ENCODE data around the gene NGFR.

Gene NGFR

GRCh38 chr17:49528966-49529365 is 33.9 kb downstream of the NGFR start:
- no peak for DNase-seq (ENCODE audit: low read depth)
- no peak overlapping the region for H3K4me3 ChIP-seq (ENCODE audit: low read length)
- no peak for TF ChIP-seq CTCF (conservative IDR thresholded peaks at IDR 0.05; ENCODE audit: low read depth, low read length)

- TF ChIP-seq CTCF (conservative IDR thresholded peaks at IDR 0.05; ENCODE audit: low read depth, low read length): no peak
- DNase-seq (ENCODE audit: low read depth): no peak
- no peak overlapping the region for H3K4me3 ChIP-seq (ENCODE audit: low read length)
Measured at GRCh38 chr17:49530118-49530517, 35.0 kb downstream of the NGFR start.

GRCh38 chr17:49543860-49544259 is 48.8 kb downstream of the NGFR start:
- H3K4me3 ChIP-seq (ENCODE audit: low read length): no peak overlapping the region
- no peak for DNase-seq (ENCODE audit: low read depth)

GRCh38 chr17:49545007-49545660 is 50.0 kb downstream of the NGFR start:
- TF ChIP-seq CTCF (conservative IDR thresholded peaks at IDR 0.05; ENCODE audit: low read depth, low read length): no peak
- DNase-seq (ENCODE audit: low read depth): no peak
- H3K4me3 ChIP-seq (ENCODE audit: low read length): no peak overlapping the region

More at GRCh38 chr17:49543860-49544259, 48.8 kb downstream of the NGFR start:
- no peak for TF ChIP-seq CTCF (conservative IDR thresholded peaks at IDR 0.05; ENCODE audit: low read depth, low read length)

GRCh38 chr17:49545806-49546545 is 50.9 kb downstream of the NGFR start:
- H3K4me3 ChIP-seq (ENCODE audit: low read length): no peak overlapping the region
- TF ChIP-seq CTCF (conservative IDR thresholded peaks at IDR 0.05; ENCODE audit: low read depth, low read length): no peak

GRCh38 chr17:49546546-49547535 is 51.7 kb downstream of the NGFR start:
- no peak overlapping the region for H3K4me3 ChIP-seq (ENCODE audit: low read length)
- TF ChIP-seq CTCF (conservative IDR thresholded peaks at IDR 0.05; ENCODE audit: low read depth, low read length): no peak
- DNase-seq (ENCODE audit: low read depth): no peak

More at GRCh38 chr17:49545806-49546545, 50.9 kb downstream of the NGFR start:
- no peak for DNase-seq (ENCODE audit: low read depth)
